ENCODE data around the gene RPS6KC1. TPM values are rescaled to one million over a fixed set of nuclear protein-coding genes. Genes with fewer than 3 reads are reported as not detected.

Gene RPS6KC1
- total and polyA plus RNA-seq, 2 of the 4 experiments (the other 2 are of a cell fraction), result 7.9 to 23.7 TPM

- dilution Hi-C loops (cut with HindIII; ENCODE audit: low sequenced_read_pairs, unreplicated experiment) (no loop called here), intact Hi-C loops (cut with micrococcal nuclease) (no loop called here), in situ Hi-C loops (cut with MboI; ENCODE audit: low sequenced_read_pairs) (no loop called here)
- no peak for DNase-seq
- no peak overlapping the region for H2AFZ ChIP-seq (replicated peaks; ENCODE audit: low read length, poor library complexity)
- H3K36me3 ChIP-seq (ENCODE audit: control insufficient read depth, insufficient read depth, low read length), result peaks cover 13% of the 10 kb centered on the region
- H3K79me1 ChIP-seq (ENCODE audit: low read depth in 1 of 2, low read length in 2 of 2), result peaks cover 3 to 5% of the 10 kb centered on the region in 2 experiments; a peak in 1 of 4 replicates
- H3K9me1 ChIP-seq (ENCODE audit: insufficient read depth, low read length), result peaks cover 2% of the 10 kb centered on the region; the same call in 1 of the 2 replicates
- BruUV-seq (replicated peaks), result no TSS peak
- H3K27me3 ChIP-seq (ENCODE audit: control insufficient read depth, insufficient read depth, low read length), result no peaks in the 10 kb centered on the region
- H3K4me3 ChIP-seq (ENCODE audit: insufficient read depth, low read depth, low read length), result no peak overlapping the region
- no peak overlapping the region for H2BK15ac ChIP-seq (ENCODE audit: low read depth, low read length)
- H3K9me3 ChIP-seq (ENCODE audit: control insufficient read depth, insufficient read depth, low read length), result no peaks in the 10 kb centered on the region
- no peak overlapping the region for H2BK5ac ChIP-seq (ENCODE audit: low read depth, low read length, poor library complexity, severe bottlenecking)
- no peak overlapping the region for H3K56ac ChIP-seq (ENCODE audit: extremely low read depth, insufficient read depth, low read length)
- no CpG with 5 or more reads among the region's 2 CpGs for WGBS, 2 experiments (ENCODE audit: extremely low coverage in 2 of 2, insufficient read length in 1 of 2)
- H3K9ac ChIP-seq (ENCODE audit: low read depth, low read length), result no peak overlapping the region
- no peak overlapping the region for H4K91ac ChIP-seq (ENCODE audit: insufficient read depth, low read depth, low read length)
- H3K4me1 ChIP-seq (ENCODE audit: control insufficient read depth, insufficient read depth, low read length), result no peaks in the 10 kb centered on the region
- CTCF ChIA-PET, result no interaction called here
- no peak overlapping the region for H3K14ac ChIP-seq (replicated peaks; ENCODE audit: low read depth, low read length)
- H4K8ac ChIP-seq (ENCODE audit: low read depth in 2 of 2, low read length in 2 of 2), result no peak overlapping the region
- no peak overlapping the region for H3K18ac ChIP-seq (ENCODE audit: low read depth, low read length)
- no peak overlapping the region for H3K27ac ChIP-seq (ENCODE audit: insufficient read depth, low read length)
- H3K4me2 ChIP-seq (ENCODE audit: low read depth, low read length), result no peak overlapping the region
- no peak overlapping the region for H3K23ac ChIP-seq (ENCODE audit: low read depth, low read length)
- no peak overlapping the region for H2AK9ac ChIP-seq (replicated peaks; ENCODE audit: low read depth, low read length, poor library complexity)
- no peak overlapping the region for H3K4ac ChIP-seq (ENCODE audit: low read depth, low read length)
- H2BK120ac ChIP-seq (ENCODE audit: low read depth, low read length), result no peak overlapping the region
- H2BK20ac ChIP-seq (ENCODE audit: low read depth, low read length), result no peak overlapping the region
- POLR2A ChIA-PET (ENCODE audit: unreplicated experiment), result no interaction called here
- no peak for TF ChIP-seq MAFK (IDR thresholded peaks at IDR 0.05; ENCODE audit: low read depth, low read length)
- TF ChIP-seq CTCF (conservative IDR thresholded peaks at IDR 0.05; ENCODE audit: low read depth, low read length), result no peak
- TF ChIP-seq RAD21 (IDR thresholded peaks at IDR 0.05; ENCODE audit: low read length), result no peak
- TF ChIP-seq MAZ (IDR thresholded peaks at IDR 0.05; ENCODE audit: borderline replicate concordance, low read depth, low read length), result no peak
- H2AK5ac ChIP-seq (ENCODE audit: low read depth, low read length), result no peak overlapping the region
- no peak overlapping the region for H4K5ac ChIP-seq (ENCODE audit: low read depth, low read length)
- no peaks in the 10 kb centered on the region for H4K20me1 ChIP-seq (ENCODE audit: insufficient read depth, low read length)
- ATAC-seq (ENCODE audit: low read depth), result no peak
Observed at GRCh38 chr1:213082420-213083111, 31.5 kb downstream of the RPS6KC1 start.
